Effector memory CD4-positive, alpha-beta T cell (primary cell): ENCODE results near the gene MTHFD2.

Experiments used
- DNase-seq, 3 donors: peaks; one replicate each; pipeline ENCODE4 v3.0.0-alpha.2; 2020
- H3K27ac ChIP-seq: 2 replicates; pipeline ENCODE4 v1.7.0; 2013; ENCODE audit warnings: mild to moderate bottlenecking, low read length, moderate library complexity; ENCODE audit not compliant: insufficient read depth, poor library complexity, severe bottlenecking
- H3K27me3 ChIP-seq: replicated peaks from 2 replicates; pipeline ENCODE4 v1.7.0; 2013; ENCODE audit warnings: mild to moderate bottlenecking, low read length; ENCODE audit not compliant: insufficient read depth, control insufficient read depth, poor library complexity, severe bottlenecking
- H3K36me3 ChIP-seq: 2 replicates; pipeline ENCODE4 v1.7.0; 2013; ENCODE audit warnings: mild to moderate bottlenecking, low read length, moderate library complexity; ENCODE audit not compliant: control insufficient read depth, insufficient read depth
- H3K4me1 ChIP-seq: 2 replicates; pipeline ENCODE4 v1.7.0; 2013; ENCODE audit warnings: low read length, mild to moderate bottlenecking; ENCODE audit not compliant: control insufficient read depth, insufficient read depth, poor library complexity, severe bottlenecking
- H3K4me3 ChIP-seq: 2 replicates; pipeline ENCODE4 v1.7.0; 2013; ENCODE audit warnings: low read length, low read depth, mild to moderate bottlenecking; ENCODE audit not compliant: insufficient read depth, poor library complexity, severe bottlenecking
- H3K9me3 ChIP-seq: 2 replicates; pipeline ENCODE4 v1.7.0; 2013; ENCODE audit warnings: mild to moderate bottlenecking, low read length, moderate library complexity; ENCODE audit not compliant: control insufficient read depth

Gene MTHFD2

GRCh38 chr2:74194799-74195198 lies 3.6 kb upstream of the MTHFD2 start:
- Histone ChIP-seq H3K36me3 (no peaks in the 10 kb centered on the region), H3K27me3 (no peaks in the 10 kb centered on the region), H3K9me3 (no peaks in the 10 kb centered on the region), H3K27ac (no peak overlapping the region), H3K4me3 (no peak overlapping the region), H3K4me1 (peaks cover 6% of the 10 kb centered on the region)
- no peak for DNase-seq

- Histone ChIP-seq H3K27me3 (no peaks in the 10 kb centered on the region), H3K27ac (no peak overlapping the region), H3K9me3 (no peaks in the 10 kb centered on the region), H3K4me3 (no peak overlapping the region), H3K36me3 (no peaks in the 10 kb centered on the region), H3K4me1 (peaks cover 6% of the 10 kb centered on the region)
- no peak for DNase-seq
These were observed 1.4 kb upstream of the MTHFD2 start for GRCh38 chr2:74197049-74197448.

GRCh38 chr2:74198023-74198460 lies 373 bp upstream of the MTHFD2 start:
- peak overlapping the region; percentile 88 for H3K27ac ChIP-seq
- no peaks in the 10 kb centered on the region for H3K27me3 ChIP-seq
- no peak for DNase-seq
- H3K36me3 ChIP-seq: no peaks in the 10 kb centered on the region
- H3K4me1 ChIP-seq: peaks cover 6% of the 10 kb centered on the region
- H3K9me3 ChIP-seq: no peaks in the 10 kb centered on the region
- H3K4me3 ChIP-seq: peak overlapping the region; percentile 80

- Histone ChIP-seq H3K4me1 (peaks cover 6% of the 10 kb centered on the region), H3K4me3 (peak overlapping the region; percentile 80), H3K9me3 (no peaks in the 10 kb centered on the region), H3K27me3 (no peaks in the 10 kb centered on the region), H3K27ac (peak overlapping the region; percentile 88), H3K36me3 (no peaks in the 10 kb centered on the region)
- DNase-seq: no peak
These were observed 873 bp downstream of the MTHFD2 start for GRCh38 chr2:74199275-74199701.

- no peaks in the 10 kb centered on the region for H3K27me3 ChIP-seq
- DNase-seq: no peak
- peaks cover 6% of the 10 kb centered on the region for H3K4me1 ChIP-seq
- H3K9me3 ChIP-seq: no peaks in the 10 kb centered on the region
- H3K27ac ChIP-seq: no peak overlapping the region
- no peaks in the 10 kb centered on the region for H3K36me3 ChIP-seq
- H3K4me3 ChIP-seq: peak overlapping the region; percentile 80
These were observed 1.5 kb downstream of the MTHFD2 start for GRCh38 chr2:74199871-74200305.

GRCh38 chr2:74201196-74201595 lies 2.8 kb downstream of the MTHFD2 start:
- Histone ChIP-seq H3K4me3 (no peak overlapping the region), H3K9me3 (no peaks in the 10 kb centered on the region), H3K4me1 (peaks cover 17% of the 10 kb centered on the region), H3K27ac (no peak overlapping the region), H3K27me3 (no peaks in the 10 kb centered on the region), H3K36me3 (no peaks in the 10 kb centered on the region)
- DNase-seq: no peak

GRCh38 chr2:74201596-74201995 lies 3.2 kb downstream of the MTHFD2 start:
- Histone ChIP-seq H3K27ac (no peak overlapping the region), H3K4me1 (peaks cover 21% of the 10 kb centered on the region), H3K4me3 (no peak overlapping the region), H3K36me3 (no peaks in the 10 kb centered on the region), H3K9me3 (no peaks in the 10 kb centered on the region), H3K27me3 (no peaks in the 10 kb centered on the region)
- no peak for DNase-seq

GRCh38 chr2:74204436-74204835 lies 6.0 kb downstream of the MTHFD2 start:
- Histone ChIP-seq H3K27me3 (no peaks in the 10 kb centered on the region), H3K9me3 (no peaks in the 10 kb centered on the region), H3K27ac (no peak overlapping the region), H3K4me3 (no peak overlapping the region), H3K36me3 (peaks cover 5% of the 10 kb centered on the region), H3K4me1 (peaks cover 18% of the 10 kb centered on the region)
- no peak for DNase-seq

- peaks cover 18% of the 10 kb centered on the region for H3K4me1 ChIP-seq
- H3K36me3 ChIP-seq: peaks cover 11% of the 10 kb centered on the region
- no peaks in the 10 kb centered on the region for H3K9me3 ChIP-seq
- no peaks in the 10 kb centered on the region for H3K27me3 ChIP-seq
- no peak for DNase-seq
- no peak overlapping the region for H3K4me3 ChIP-seq
- H3K27ac ChIP-seq: peak overlapping the region; percentile 77
These were observed 6.7 kb downstream of the MTHFD2 start for GRCh38 chr2:74205113-74205512.

GRCh38 chr2:74205596-74205995 lies 7.2 kb downstream of the MTHFD2 start:
- Histone ChIP-seq H3K4me1 (peaks cover 18% of the 10 kb centered on the region), H3K9me3 (no peaks in the 10 kb centered on the region), H3K27me3 (no peaks in the 10 kb centered on the region), H3K36me3 (peaks cover 15% of the 10 kb centered on the region), H3K4me3 (peak overlapping the region; percentile 15), H3K27ac (peak overlapping the region; percentile 77)
- DNase-seq: no peak
